GM21390 (cell line): ENCODE measurements around the gene FIBCD1.
"Not testable (repeated sequence)": the region's sequence is repeated elsewhere in the genome, so short reads cannot be mapped to it uniquely, and the experiment has no call there.

ENCODE experiments used
- ATAC-seq: cut with Tn5 transposase; IDR thresholded peaks from one replicate; pipeline ENCODE4 v1.9.1; 2021; ENCODE audit not compliant: unreplicated experiment

The FIBCD1 gene

DNA sequence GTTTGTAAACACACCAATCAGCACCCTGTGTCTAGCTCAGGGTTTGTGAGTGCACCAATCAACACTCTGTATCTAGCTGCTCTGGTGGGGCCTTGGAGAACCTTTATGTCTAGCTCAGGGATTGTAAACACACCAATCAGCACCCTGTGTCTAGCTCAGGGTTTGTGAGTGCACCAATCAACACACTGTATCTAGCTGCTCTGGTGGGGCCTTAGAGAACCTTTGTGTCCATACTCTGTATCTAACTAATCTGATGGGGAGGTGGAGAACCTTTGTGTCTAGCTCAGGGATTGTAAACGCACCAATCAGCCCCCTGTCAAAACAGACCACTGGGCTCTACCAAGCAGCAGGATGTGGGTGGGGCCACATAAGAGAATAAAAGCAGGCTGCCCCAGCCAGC, 28.4 kb downstream of the FIBCD1 start:
- not testable (repeated sequence) for ATAC-seq

DNA sequence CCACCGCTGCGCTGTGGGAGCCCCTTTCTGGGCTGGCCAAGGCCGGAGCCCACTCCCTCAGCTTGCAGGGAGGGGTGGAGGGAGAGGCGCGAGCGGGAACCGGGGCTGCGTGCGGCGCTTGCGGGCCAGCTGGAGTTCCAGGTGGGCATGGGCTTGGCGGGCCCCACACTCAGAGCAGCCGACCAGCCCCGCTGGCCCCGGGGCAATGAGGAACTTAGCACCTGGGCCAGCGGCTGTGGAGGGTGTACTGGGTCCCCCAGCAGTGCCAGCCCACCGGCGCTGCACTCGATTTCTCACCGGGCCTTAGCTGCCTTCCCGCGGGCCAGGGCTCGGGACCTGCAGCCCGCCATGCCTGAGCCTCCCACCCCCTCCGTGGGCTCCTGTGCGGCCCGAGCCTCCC, 29.0 kb downstream of the FIBCD1 start:
- not testable (repeated sequence) for ATAC-seq

DNA sequence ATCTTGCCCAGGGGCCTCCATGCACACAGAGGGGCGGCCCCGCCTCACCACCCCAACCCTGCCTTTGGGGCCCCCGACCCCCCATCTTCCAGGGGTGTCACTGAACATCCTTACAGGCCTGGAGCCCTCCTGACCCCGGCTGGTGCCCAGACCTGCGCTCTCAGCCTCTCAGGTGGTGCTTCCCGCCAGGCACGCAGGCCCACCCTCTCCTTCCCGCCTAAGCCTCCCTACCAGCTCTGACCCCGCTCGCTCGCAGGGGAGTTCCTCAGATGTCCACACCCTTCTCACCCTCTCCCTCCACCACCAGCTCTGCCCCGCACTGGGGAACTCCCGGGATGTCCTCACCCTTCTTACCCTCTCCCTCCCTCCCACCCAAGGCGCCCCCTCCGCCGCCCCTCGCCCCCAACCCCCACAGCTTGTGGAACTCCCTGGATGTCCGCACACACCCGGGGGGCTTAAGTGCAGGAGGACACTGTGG, 30.1 kb downstream of the FIBCD1 start:
- ATAC-seq, result no peak

DNA sequence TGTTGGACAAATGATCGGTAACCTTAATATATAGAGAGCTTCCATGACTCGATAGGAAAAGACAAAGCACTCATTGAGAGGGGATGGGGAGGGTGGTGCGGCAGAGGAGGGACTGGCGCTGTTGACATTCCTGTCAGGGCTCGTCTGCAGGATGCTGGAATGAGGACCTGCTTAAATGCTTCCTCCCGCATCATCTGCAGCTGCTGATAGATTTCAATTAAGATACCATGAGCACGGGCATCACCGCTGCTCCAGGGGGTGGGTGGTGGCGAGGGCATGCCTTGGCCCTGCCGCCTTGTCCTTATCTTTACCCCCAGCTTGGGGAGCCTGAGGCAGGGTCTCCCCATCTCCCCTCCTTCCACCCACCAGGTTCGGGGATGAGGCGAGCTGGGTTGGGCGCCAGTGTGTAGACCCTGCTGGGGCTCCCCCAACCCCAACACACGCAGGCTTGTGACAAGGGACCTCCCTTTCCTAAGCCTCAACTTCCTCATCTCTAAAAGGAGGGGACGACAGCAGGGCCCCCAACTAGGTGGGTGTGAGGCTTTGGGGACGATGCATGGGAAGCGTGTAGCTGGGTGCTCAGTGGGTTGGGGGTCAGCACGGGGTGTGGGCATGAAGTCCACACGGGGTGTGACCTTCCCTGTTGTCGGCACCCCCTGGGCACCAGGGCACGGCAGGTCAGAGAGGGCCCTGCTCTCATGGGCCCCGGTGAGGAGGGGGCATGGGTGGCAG, 30.7 kb downstream of the FIBCD1 start:
- ATAC-seq, result no peak

DNA sequence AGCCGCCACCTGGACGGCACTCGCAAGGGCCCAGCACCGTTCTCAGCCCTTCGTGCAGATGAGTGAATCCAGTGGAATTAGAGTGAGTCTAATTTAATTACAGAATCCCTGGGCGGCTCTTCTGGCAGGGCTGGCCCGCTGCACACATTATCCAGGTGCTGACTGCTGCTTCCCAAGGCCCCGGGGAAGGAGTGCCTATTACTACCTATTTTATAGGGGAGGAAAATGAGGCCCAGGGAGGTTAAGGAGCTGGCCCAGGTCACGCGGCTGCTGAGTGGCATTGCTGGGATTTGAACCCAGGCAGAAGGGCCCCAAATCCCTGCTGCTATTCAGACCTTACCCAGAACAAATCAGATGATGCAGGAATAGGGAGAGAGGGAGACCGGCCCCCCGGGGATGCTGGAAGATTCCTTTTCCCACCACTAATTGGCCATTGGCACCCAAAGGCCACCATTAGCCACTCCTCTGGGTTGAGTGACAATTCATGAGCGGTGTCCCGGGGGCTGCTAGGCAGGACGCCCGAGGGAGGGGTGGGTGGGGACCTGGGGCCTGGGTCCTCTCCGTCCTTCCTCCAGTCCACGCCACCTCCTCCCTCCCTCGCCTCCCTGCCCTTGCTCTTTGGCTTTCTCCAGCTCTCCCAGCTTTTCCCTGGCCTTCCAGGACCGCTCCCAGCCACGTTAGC, 32.2 kb downstream of the FIBCD1 start:
- ATAC-seq, result no peak

DNA sequence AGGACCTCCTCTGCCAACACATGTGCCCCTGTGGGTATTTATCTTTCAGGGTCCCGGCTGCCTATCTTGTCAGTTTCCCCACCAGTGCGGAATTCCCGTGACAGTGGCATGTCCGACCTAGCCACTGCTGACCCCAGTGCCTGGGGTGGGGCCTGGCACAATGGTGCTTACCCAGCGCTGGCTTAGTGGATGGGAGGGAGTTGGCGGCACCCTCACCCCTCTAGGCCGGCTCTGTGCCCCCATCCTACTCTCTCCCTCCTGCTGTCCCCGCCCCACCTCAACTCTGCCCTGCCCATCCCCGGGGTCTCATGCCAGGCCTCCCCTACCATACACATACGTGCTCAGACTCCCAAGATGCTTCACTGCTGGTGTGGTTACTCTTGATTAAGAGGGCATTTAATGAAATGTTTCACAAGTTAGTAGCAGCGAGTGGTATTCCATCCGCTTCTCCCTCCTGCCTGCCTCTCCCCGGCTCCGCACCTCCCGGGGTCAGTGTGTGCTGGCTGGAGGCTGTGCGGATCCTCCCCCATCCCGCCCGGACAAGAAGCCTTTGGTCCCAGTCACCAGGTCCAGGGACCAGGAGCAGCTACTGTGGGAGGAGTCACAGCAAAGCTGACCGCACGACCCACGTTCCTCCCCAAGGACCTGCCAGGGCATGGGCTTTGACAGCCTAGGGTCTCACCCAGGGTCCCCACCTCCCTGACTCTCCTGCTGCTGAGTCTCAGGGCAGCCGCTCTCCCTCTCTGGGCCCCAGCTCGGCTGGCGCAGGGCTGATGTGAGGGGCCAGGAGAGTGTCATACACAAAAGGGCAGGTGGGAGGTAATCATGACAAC, 32.9 kb downstream of the FIBCD1 start:
- no peak for ATAC-seq

DNA sequence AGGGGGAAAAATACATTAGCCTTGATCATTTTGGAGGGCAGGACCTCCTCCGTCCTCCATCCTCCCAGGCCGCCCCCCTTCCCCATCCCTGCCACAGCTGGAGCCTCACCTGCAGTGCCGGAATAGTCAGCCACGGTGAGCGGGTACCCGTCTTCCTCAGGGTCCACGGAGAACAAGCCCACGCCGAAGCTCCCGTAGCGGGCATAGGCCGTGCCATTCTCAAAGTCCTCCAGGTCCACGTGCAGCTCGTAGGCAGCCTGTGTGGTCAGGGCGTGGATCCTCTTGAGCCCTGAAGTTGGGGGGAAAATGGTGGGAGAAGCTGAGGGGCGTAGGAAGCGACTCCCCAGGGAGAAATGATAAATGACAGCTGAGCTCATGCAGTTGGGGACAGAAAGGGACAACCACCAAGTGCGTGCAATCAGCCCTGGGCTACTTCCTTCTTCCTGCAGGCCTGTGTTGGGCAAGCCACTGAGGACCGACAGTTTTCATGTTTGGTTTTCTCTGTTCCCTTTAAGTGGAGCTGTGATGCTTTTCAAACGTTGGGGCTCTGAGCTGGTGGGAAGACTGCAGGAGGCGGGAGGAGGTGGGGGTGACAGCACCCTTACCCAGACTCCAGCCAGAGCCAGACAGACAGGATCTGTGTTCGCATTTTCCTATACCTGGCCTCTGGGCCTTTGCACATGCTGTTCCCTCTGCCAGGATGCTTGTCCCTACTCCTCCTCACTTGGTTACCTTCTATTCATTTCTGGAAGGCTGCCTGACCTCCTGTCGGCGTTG, 33.7 kb downstream of the FIBCD1 start:
- no peak for ATAC-seq

DNA sequence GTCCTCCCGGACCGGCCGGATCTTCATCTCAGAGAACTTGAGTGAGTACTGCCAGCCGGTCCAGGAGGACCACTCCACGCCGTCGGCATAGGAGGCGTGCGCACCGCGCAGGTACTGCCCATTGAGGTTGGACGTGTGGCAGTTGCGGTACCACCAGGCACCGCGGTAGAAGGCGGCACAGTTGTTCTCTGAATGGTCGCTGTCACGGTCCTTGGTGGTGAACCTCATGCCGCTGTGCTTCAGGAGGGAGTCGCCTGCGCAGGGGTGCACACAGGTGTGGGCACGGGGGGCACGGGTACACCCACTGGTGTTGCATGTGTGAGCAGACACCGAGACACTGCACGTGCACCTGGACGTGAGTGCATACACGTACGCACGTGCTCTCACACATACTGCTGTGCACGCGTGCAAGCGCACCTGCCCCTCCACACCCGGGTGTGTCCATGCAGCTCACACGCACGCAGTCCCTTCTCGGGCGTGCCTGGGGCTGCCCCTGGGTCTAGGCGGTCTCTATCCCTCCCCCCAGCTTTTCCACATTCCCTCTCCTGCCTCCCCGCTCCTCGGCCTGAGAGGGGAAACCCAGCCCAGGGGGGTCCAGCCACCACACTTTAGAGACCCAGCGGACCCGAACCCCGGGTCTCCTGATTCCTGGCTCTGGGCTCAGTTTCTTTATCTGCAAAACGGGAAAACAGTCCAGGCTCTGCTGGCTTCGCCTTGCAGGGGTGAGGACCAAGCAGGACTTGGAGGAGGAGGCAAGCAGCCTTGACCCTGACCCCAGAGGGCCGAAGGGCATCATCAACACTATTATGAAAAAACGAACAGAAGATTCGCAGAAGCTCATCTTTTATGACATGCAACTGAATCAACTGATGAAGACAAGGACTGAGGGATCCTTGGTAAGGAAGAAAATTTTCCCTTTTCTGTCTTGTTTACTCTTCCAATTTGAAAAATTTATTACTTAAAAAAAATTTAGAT, 34.7 kb downstream of the FIBCD1 start:
- no peak for ATAC-seq

DNA sequence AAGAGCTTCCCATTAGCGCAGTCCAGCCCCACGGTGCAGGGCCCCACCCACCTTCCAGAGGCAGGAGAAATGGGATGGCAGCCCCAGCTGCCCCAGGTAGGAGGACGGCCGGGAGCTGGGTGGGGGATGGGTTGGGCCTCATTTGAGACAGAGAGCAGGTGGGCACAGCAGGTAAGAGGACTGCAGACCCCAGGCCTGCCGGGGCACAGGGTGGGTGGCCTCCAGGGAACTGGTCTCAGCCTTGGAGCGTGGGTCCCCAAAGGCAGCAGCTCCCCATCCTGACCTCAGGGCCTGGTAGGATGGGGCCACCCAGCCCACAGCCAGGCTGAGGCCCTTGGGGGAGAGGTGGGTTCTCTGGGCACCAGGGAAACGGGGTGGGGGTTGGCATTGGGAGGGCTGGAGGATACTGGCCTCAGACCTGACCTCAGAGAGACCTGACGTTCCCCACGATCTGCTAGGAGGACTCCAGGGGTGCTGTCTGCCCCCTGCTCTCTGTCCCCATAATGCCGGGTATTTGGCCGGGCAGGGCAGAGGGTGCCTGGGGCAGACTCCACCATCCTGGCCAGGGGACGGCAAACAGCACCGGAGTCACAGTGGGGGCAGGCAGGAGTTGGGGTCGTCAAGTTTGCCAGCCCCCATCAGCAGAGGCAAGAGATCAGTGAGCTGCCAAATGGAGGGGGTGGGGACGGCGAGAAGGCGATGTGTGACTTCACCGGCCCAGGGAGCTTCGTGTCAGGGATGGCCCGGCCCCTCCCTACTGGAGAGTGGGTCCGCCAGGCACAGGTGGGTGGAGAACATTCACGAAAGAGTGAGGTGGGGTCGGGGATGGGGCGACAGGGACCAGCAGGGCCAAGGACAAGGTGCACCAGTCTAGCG, 35.6 kb downstream of the FIBCD1 start:
- ATAC-seq, result no peak

DNA sequence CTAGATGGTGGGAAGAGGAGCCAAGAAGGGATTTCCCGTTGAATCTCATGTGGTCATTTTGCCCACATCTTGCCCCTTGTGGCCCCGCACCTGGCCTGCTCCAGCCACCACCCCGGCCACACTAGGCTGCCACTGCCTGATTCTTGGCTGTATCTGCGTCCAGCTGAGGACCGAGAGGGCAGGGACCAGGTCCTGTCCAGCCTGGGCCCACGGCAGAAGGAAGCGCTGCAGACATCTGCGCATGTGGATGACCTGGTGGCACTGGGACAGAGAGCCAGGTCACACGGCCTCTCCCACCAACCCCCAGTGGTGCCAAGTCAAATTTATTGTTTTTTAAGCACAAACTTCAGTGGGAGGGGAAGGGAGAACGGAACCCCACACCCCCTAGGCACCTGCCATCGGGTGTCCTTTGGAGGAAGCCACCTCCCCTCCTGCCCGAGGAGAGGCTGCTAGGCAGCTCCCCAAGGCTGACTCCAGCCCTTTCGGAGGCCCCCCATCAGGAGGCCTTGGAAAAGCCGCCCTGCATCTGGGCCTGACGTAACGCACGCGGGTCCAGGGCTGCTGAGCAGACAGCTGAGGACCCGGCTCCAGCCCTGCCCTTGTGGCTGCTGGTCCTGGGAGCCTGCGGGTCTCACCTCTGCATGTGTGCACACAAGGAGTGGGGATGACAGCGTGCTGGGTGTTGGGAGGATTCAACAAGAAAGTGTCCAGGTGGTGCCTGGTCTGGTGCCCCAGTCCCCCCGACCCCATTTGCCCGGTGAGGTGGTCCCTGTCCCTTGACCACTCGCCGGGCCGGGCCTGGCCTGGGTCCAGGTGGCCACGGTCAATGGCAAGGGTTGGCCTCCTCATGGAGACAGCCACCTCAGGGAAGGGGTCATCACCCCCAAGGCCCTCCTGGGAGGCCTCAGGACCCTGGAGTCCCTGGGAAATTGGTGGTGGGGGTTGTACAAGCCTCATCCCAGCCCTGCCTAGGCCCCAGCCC, 36.6 kb downstream of the FIBCD1 start:
- no peak for ATAC-seq

DNA sequence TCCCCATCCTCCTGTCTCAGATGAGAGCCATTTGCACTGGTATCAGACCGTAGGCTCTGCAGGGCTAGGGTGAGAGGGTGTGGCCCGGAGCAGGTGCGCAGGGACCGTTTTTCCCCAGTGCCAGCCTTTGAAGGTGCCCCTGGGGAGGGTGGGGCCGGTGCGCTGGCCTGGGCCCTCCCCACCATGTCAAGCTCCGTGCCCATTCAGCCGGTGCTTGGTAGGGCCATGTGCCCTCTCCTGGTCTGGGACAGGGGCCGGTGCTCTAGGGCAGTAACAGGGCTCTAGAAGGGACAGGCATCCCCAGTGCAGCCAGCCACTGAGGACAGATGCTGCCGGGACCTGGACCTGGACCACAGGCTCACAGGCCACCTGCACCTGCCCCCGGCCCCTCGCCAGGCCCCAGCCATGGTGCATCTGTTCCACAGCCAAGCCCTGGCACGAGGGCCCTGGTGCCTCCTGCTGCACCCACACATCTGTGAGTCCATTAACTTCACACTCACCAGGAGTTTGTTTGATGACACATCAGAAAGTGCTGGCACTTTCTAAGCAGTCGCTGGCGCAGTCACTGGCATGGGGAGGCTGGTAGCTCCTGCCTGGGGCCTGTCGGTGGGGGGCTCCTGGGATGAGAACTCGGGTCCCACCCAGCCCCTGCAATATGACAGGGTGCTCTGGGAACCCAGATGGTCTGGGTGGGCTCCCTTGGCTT, 37.4 kb downstream of the FIBCD1 start:
- no peak for ATAC-seq

DNA sequence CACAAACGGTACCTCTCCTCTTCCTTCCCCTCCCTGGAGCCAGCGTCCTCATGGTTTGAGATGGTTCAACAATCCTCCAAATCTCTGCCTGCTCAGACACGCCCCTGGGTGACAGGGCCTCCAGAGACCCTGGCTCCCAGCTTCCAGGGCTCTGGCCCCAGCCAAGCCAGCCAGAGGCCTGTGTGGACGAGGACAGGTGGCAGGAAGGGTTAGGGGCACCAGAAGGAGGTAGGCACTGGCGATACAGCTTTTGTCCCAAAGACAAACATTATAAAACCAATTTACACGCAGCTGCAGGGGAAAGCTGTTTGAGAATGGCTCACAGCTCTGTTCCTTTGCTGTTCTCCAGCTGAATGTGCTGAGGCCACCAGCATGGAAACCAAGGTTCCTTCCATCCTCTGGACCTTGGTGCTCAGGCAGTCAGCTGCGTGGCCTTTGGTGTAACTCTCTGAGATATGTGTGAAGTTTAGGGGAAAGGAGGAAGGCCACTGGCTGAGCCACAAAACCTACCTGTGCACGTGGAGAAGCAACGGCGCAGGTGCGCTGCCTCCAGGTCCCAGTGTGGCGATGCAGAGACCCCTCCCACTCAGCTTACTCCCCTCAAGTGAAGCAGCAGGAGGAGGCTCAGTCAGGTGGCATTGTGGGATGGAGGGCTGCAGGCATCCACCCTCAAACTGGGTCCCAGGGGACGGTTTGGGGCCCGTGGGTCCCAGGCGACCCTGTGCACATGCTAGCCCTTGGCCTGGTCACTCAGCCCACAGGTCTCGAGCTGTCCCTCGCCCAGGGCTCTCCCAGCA, 38.1 kb downstream of the FIBCD1 start:
- no peak for ATAC-seq

DNA sequence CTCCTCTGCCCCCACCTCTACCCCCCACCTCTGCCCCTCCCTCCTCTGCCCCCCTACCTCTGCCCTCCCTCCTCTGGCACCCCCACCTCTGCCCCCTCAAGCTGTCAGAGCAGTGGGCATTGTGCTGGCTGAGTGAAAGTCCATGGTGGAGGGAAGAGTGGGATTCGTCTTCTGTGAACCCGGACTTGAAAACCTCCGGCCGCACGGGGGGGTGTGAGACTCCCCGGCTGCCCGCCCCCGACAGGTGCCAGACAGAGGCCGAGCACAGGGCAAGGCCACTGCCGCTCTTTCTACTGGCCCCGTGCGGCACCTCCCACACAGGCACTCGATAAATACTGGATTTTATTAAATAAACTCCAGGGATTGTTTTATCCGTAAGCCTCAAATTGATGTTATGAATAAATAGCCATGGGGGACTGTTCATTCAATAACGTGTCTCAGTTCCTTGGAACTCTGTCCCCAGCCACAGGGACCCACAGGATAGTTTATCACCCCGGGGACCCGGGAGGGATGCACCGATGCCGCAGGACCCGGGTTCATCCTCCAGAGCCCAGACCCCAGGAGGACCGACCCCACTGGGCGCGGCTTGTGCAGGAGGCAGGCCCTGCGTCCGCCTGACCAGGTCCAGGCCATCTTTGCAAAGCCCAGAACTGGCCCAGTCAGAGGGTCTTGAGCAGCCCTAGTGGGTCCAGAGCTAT, 39.8 kb downstream of the FIBCD1 start:
- ATAC-seq, result no peak

DNA sequence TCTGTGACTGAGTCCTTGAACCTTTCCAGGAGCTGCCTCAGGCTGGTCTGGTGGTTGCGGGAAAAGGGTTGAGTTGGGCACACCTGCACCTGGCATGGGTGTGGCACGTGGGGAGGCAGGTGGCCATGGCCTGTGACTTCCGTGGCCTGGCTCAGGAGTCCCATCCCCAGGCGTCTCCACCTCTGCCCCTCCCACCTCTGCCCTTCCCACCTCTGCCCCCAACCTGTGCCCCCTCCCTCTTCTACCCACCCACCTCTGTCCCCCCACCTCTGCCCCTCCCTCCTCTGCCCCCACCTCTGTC, 40.5 kb downstream of the FIBCD1 start:
- no peak for ATAC-seq

DNA sequence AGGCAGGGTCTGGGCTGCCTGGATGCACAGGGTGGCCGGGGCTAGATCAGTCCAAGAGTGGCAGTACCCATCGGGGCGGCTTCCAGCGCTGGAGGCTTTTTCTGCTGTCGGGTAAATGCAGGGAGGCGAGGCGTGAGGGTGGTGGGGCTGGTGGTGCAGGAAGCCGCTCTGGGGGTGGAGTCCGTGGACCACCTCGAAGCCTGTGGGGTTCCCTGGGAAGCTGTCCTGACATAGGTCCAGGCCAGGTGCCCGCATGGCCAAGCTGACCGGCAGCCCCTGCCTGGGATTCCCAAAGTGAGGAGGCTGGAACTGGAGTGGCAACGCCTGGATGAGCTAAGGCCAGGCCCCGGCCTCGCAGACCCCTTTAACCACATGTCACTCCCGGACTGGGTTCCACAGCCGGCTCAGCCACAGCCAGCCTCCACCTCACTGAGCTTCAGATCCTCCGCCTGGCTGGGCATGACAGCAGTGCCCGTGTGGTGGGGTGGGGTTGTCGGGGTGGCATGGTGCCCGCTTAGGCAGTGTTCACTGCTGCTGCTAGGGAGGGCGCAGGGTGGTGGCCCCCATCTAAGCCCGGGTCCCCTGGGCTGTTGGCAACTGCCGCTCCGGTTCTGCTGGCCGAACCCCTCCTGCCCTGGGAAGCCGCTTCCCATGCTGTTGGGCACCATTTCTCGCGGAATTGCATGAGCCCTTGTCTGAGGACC, 41.0 kb downstream of the FIBCD1 start:
- no peak for ATAC-seq
